ENCODE measurements around the gene PSMC6. TPM values are rescaled to one million over a fixed set of nuclear protein-coding genes. Genes with fewer than 3 reads are reported as not detected.

PSMC6 gene
- total and polyA plus RNA-seq, 2 experiments from 2014 or later = 143 to 176 TPM

DNA sequence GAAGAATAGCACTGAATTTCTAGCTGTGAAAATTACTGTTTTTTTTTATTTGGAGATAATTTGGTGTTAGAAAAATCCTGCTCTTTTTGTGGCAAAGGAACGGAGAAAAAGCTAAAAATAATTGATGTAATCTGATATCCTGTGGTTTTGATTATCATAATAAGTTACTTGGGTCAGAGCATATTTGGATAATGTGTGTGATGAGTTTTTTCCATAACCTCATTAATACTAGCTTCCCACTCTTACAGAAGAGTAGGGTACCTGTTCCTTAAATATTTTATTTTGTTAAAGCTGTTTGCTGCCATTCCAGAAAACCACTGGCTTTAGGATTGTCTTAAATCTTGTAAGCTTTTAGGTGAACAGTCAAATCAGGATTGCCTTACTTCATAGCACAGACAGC is 4.7 kb downstream of the PSMC6 start (continued):
- TF ChIP-seq, protein P1, sequence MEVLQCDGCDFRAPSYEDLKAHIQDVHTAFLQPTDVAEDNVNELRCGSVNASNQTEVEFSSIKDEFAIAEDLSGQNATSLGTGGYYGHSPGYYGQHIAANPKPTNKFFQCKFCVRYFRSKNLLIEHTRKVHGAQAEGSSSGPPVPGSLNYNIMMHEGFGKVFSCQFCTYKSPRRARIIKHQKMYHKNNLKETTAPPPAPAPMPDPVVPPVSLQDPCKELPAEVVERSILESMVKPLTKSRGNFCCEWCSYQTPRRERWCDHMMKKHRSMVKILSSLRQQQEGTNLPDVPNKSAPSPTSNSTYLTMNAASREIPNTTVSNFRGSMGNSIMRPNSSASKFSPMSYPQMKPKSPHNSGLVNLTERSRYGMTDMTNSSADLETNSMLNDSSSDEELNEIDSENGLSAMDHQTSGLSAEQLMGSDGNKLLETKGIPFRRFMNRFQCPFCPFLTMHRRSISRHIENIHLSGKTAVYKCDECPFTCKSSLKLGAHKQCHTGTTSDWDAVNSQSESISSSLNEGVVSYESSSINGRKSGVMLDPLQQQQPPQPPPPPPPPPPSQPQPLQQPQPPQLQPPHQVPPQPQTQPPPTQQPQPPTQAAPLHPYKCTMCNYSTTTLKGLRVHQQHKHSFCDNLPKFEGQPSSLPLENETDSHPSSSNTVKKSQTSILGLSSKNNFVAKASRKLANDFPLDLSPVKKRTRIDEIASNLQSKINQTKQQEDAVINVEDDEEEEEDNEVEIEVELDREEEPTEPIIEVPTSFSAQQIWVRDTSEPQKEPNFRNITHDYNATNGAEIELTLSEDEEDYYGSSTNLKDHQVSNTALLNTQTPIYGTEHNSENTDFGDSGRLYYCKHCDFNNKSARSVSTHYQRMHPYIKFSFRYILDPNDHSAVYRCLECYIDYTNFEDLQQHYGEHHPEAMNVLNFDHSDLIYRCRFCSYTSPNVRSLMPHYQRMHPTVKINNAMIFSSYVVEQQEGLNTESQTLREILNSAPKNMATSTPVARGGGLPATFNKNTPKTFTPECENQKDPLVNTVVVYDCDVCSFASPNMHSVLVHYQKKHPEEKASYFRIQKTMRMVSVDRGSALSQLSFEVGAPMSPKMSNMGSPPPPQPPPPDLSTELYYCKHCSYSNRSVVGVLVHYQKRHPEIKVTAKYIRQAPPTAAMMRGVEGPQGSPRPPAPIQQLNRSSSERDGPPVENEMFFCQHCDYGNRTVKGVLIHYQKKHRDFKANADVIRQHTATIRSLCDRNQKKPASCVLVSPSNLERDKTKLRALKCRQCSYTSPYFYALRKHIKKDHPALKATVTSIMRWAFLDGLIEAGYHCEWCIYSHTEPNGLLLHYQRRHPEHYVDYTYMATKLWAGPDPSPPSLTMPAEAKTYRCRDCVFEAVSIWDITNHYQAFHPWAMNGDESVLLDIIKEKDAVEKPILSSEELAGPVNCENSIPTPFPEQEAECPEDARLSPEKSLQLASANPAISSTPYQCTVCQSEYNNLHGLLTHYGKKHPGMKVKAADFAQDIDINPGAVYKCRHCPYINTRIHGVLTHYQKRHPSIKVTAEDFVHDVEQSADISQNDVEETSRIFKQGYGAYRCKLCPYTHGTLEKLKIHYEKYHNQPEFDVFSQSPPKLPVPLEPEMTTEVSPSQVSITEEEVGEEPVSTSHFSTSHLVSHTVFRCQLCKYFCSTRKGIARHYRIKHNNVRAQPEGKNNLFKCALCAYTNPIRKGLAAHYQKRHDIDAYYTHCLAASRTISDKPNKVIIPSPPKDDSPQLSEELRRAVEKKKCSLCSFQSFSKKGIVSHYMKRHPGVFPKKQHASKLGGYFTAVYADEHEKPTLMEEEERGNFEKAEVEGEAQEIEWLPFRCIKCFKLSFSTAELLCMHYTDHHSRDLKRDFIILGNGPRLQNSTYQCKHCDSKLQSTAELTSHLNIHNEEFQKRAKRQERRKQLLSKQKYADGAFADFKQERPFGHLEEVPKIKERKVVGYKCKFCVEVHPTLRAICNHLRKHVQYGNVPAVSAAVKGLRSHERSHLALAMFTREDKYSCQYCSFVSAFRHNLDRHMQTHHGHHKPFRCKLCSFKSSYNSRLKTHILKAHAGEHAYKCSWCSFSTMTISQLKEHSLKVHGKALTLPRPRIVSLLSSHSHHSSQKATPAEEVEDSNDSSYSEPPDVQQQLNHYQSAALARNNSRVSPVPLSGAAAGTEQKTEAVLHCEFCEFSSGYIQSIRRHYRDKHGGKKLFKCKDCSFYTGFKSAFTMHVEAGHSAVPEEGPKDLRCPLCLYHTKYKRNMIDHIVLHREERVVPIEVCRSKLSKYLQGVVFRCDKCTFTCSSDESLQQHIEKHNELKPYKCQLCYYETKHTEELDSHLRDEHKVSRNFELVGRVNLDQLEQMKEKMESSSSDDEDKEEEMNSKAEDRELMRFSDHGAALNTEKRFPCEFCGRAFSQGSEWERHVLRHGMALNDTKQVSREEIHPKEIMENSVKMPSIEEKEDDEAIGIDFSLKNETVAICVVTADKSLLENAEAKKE (CRISPR knock-in tag; IDR thresholded peaks at IDR 0.05) = no peak
- TF ChIP-seq EZH2phosphoT487 (IDR thresholded peaks at IDR 0.05; ENCODE audit: unreplicated experiment) = no peak
- no peak for TF ChIP-seq EZH2 (IDR thresholded peaks at IDR 0.05; ENCODE audit: low read depth, unreplicated experiment)
- no peak for TF ChIP-seq POLR2AphosphoS5 (IDR thresholded peaks at IDR 0.05; ENCODE audit: low read depth)
- TF ChIP-seq CREB1 (CRISPR knock-in tag; IDR thresholded peaks at IDR 0.05; ENCODE audit: low read depth) = no peak
- TF ChIP-seq ZNF331 (CRISPR knock-in tag; IDR thresholded peaks at IDR 0.05; ENCODE audit: low read depth) = no peak
- TF ChIP-seq, protein P2, sequence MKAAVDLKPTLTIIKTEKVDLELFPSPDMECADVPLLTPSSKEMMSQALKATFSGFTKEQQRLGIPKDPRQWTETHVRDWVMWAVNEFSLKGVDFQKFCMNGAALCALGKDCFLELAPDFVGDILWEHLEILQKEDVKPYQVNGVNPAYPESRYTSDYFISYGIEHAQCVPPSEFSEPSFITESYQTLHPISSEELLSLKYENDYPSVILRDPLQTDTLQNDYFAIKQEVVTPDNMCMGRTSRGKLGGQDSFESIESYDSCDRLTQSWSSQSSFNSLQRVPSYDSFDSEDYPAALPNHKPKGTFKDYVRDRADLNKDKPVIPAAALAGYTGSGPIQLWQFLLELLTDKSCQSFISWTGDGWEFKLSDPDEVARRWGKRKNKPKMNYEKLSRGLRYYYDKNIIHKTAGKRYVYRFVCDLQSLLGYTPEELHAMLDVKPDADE (IDR thresholded peaks at IDR 0.05) = no peak

DNA sequence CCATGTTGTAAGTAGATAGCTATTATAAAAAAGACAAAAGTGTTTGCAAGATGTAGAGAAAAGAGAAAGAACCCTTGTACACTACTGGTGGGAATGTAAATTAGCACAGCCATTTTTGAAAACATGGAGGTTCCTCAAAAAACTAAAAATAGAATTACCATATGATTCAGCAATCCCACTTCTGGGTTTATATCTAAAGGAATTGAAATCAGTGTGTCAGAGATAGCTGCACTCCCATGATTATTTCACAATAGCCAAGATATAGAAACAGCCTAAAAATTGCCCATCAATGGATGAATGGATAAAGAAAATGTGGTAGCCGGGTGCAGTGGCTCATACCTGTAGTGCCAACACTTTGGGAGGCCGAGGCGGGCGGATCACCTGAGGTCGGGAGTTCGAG is 9.2 kb downstream of the PSMC6 start:
- no peak for TF ChIP-seq ZNF114 (CRISPR knock-in tag; IDR thresholded peaks at IDR 0.05)
- no peak for TF ChIP-seq POLR2AphosphoS5 (IDR thresholded peaks at IDR 0.05; ENCODE audit: low read depth)
- TF ChIP-seq, protein P3, sequence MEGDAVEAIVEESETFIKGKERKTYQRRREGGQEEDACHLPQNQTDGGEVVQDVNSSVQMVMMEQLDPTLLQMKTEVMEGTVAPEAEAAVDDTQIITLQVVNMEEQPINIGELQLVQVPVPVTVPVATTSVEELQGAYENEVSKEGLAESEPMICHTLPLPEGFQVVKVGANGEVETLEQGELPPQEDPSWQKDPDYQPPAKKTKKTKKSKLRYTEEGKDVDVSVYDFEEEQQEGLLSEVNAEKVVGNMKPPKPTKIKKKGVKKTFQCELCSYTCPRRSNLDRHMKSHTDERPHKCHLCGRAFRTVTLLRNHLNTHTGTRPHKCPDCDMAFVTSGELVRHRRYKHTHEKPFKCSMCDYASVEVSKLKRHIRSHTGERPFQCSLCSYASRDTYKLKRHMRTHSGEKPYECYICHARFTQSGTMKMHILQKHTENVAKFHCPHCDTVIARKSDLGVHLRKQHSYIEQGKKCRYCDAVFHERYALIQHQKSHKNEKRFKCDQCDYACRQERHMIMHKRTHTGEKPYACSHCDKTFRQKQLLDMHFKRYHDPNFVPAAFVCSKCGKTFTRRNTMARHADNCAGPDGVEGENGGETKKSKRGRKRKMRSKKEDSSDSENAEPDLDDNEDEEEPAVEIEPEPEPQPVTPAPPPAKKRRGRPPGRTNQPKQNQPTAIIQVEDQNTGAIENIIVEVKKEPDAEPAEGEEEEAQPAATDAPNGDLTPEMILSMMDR (conservative IDR thresholded peaks at IDR 0.05; ENCODE audit: low read depth in 2 of 2) = no peak
- TF ChIP-seq EZH2phosphoT487 (IDR thresholded peaks at IDR 0.05; ENCODE audit: unreplicated experiment) = no peak
- TF ChIP-seq, protein P4, sequence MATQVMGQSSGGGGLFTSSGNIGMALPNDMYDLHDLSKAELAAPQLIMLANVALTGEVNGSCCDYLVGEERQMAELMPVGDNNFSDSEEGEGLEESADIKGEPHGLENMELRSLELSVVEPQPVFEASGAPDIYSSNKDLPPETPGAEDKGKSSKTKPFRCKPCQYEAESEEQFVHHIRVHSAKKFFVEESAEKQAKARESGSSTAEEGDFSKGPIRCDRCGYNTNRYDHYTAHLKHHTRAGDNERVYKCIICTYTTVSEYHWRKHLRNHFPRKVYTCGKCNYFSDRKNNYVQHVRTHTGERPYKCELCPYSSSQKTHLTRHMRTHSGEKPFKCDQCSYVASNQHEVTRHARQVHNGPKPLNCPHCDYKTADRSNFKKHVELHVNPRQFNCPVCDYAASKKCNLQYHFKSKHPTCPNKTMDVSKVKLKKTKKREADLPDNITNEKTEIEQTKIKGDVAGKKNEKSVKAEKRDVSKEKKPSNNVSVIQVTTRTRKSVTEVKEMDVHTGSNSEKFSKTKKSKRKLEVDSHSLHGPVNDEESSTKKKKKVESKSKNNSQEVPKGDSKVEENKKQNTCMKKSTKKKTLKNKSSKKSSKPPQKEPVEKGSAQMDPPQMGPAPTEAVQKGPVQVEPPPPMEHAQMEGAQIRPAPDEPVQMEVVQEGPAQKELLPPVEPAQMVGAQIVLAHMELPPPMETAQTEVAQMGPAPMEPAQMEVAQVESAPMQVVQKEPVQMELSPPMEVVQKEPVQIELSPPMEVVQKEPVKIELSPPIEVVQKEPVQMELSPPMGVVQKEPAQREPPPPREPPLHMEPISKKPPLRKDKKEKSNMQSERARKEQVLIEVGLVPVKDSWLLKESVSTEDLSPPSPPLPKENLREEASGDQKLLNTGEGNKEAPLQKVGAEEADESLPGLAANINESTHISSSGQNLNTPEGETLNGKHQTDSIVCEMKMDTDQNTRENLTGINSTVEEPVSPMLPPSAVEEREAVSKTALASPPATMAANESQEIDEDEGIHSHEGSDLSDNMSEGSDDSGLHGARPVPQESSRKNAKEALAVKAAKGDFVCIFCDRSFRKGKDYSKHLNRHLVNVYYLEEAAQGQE (IDR thresholded peaks at IDR 0.05; ENCODE audit: unreplicated experiment) = no peak
- TF ChIP-seq ZNF331 (CRISPR knock-in tag; IDR thresholded peaks at IDR 0.05; ENCODE audit: low read depth) = no peak
- no peak for TF ChIP-seq CREB1 (CRISPR knock-in tag; IDR thresholded peaks at IDR 0.05; ENCODE audit: low read depth)
- TF ChIP-seq STAT1 (IDR thresholded peaks at IDR 0.05; ENCODE audit: unreplicated experiment) = no peak
- no peak overlapping the region for H2AFZ ChIP-seq
- H3K36me3 ChIP-seq (ENCODE audit: insufficient read depth) = peaks cover 69% of the 10 kb centered on the region
- no peaks in the 10 kb centered on the region; the same call in 1 of the 2 replicates for H4K20me1 ChIP-seq (replicated peaks; ENCODE audit: insufficient read depth)
- Mint-ChIP-seq H3K27ac (no peak overlapping the region), H3K9me3 (no peaks in the 10 kb centered on the region; the same call in 2 of the 3 replicates), H3K36me3 (ENCODE audit: low read depth) (peaks cover 84% of the 10 kb centered on the region), H3K4me3 (no peak overlapping the region), H3K27me3 (ENCODE audit: insufficient read depth, low read depth, poor library complexity) (no peaks in the 10 kb centered on the region), H3K4me1 (no peaks in the 10 kb centered on the region)
- no peak overlapping the region for H3K27ac ChIP-seq (ENCODE audit: low read depth)
- H3K4me1 ChIP-seq (ENCODE audit: insufficient read depth) = no peaks in the 10 kb centered on the region
- no peak overlapping the region for H3K4me2 ChIP-seq
- no peak for ATAC-seq
- no peaks in the 10 kb centered on the region for H3K9me2 ChIP-seq (ENCODE audit: insufficient read depth)
- no peak overlapping the region for H3K4me3 ChIP-seq
- no peaks in the 10 kb centered on the region for H3F3A ChIP-seq (replicated peaks; ENCODE audit: low read depth)
- DNase-seq (ENCODE audit: low spot score) = no peak
- H3K27me3 ChIP-seq (ENCODE audit: insufficient read depth) = no peaks in the 10 kb centered on the region
- peaks cover 8% of the 10 kb centered on the region for H3K79me2 ChIP-seq (replicated peaks; ENCODE audit: insufficient read depth)
